Ascending aorta (tissue), 2 donors: ENCODE results near the gene UBE2N. TPM values are rescaled to one million over a fixed set of nuclear protein-coding genes. Genes with fewer than 3 reads are reported as not detected.

Experiments
- DNase-seq, 2 donors: peaks; one replicate each; pipeline ENCODE4 v3.0.0-alpha.2; 2019; ENCODE audit warnings: low spot score in 2 of 2
- H3K27ac ChIP-seq, 2 donors: fragments of 200-600 bp; sonication (generic); one replicate each; pipeline ENCODE4 v1.5.1; 2016 to 2017; ENCODE audit warnings: mild to moderate bottlenecking in 1 of 2
- H3K27me3 ChIP-seq: fragments of 200-600 bp; sonication (generic); one replicate; pipeline ENCODE4 v1.5.1; 2017
- H3K36me3 ChIP-seq, 2 donors: fragments of 200-600 bp; sonication (generic); one replicate each; pipeline ENCODE4 v1.5.1; 2016
- H3K4me1 ChIP-seq, 2 donors: fragments of 200-600 bp; sonication (generic); one replicate each; pipeline ENCODE4 v1.5.1; 2016 to 2017; ENCODE audit warnings: mild to moderate bottlenecking in 1 of 2
- H3K4me3 ChIP-seq, 2 donors: fragments of 200-600 bp; sonication (generic); one replicate each; pipeline ENCODE4 v1.5.1; 2016 to 2017; ENCODE audit warnings: mild to moderate bottlenecking in 1 of 2
- H3K9me3 ChIP-seq, 2 donors: fragments of 200-600 bp; sonication (generic); one replicate each; pipeline ENCODE4 v1.5.1; 2016
- intact Hi-C: fragments of 100-400 bp; cut with DNase I; formaldehyde crosslinking; loops from one replicate; pipeline ENCODE4 v1.15.1; 2023
- total RNA-seq: library from RNA; depleted of rRNA; stranded (reverse); fragments of >200 nt; gene quantifications from one replicate; pipeline ENCODE4 v1.1.0, GENCODE V29; 2016
- TF ChIP-seq, protein P1 (sequence below), 3 experiments: fragments of 200-600 bp in 2 of 3; fragments of 450-650 bp in 1 of 3; sonication (generic) in 2 of 3; IDR thresholded peaks; one replicate each; pipeline ENCODE4 v1.5.1; 2016 to 2019; ENCODE audit warnings: antibody characterized with exemption in 3 of 3, mild to moderate bottlenecking in 1 of 3, moderate library complexity in 1 of 3

Gene UBE2N
- total RNA-seq, 1 donor from 2014 or later: 19.4 TPM

DNA sequence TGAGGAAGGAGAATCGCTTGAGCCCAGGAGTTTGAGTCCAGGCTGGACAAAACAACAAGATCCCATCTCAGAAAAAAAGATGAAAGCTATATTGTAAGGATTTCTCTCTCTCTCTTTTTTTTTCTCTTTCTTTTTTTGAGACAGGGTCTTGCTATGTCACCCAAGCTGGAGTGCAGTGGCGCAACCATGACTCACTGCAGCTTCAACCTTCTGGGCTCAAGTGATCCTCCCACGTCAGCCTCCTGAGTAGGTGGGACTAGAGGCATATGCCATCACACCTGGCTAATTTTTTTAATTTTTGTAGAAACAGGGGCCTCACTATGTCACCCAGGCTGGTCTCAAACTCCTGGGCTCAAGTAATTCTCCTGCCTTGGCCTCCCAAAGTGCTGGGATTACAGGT lies 19.8 kb upstream of the UBE2N start:
- H3K36me3 ChIP-seq: no peaks in the 10 kb centered on the region
- intact Hi-C loops: no loop called here

DNA sequence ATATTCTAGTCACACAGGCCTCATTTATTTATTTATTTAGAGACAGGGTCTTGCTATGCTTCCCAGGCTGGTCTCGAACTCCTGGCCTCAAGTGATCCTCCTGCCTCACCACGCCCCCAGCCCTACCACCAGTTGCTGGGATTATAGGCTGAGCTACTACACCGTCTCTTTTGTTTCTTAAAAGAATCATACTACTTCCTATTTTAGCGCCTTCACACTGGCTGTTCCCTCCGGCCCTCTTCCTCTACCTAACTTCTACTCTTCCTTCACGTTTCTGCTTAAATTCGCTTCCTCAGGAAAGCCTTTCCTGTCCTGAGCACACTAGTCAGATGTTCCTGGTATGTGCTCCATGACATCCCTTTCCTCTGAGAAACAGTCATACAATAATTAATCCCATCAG lies 19.2 kb upstream of the UBE2N start:
- intact Hi-C loops: no loop called here
- no peaks in the 10 kb centered on the region for H3K9me3 ChIP-seq
- H3K4me1 ChIP-seq: no peaks in the 10 kb centered on the region
- H3K27me3 ChIP-seq: no peaks in the 10 kb centered on the region
- H3K27ac ChIP-seq: no peak overlapping the region
- no peak for DNase-seq
- no peaks in the 10 kb centered on the region for H3K36me3 ChIP-seq
- TF ChIP-seq, protein P1, sequence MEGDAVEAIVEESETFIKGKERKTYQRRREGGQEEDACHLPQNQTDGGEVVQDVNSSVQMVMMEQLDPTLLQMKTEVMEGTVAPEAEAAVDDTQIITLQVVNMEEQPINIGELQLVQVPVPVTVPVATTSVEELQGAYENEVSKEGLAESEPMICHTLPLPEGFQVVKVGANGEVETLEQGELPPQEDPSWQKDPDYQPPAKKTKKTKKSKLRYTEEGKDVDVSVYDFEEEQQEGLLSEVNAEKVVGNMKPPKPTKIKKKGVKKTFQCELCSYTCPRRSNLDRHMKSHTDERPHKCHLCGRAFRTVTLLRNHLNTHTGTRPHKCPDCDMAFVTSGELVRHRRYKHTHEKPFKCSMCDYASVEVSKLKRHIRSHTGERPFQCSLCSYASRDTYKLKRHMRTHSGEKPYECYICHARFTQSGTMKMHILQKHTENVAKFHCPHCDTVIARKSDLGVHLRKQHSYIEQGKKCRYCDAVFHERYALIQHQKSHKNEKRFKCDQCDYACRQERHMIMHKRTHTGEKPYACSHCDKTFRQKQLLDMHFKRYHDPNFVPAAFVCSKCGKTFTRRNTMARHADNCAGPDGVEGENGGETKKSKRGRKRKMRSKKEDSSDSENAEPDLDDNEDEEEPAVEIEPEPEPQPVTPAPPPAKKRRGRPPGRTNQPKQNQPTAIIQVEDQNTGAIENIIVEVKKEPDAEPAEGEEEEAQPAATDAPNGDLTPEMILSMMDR (IDR thresholded peaks at IDR 0.05): no peak
- no peak overlapping the region for H3K4me3 ChIP-seq

More for the DNA sequence above, 19.8 kb upstream of the UBE2N start:
- no peaks in the 10 kb centered on the region for H3K9me3 ChIP-seq
- H3K4me3 ChIP-seq: no peak overlapping the region
- no peaks in the 10 kb centered on the region for H3K4me1 ChIP-seq
- DNase-seq: no peak
- no peak overlapping the region for H3K27ac ChIP-seq
- TF ChIP-seq, protein P1 (IDR thresholded peaks at IDR 0.05): no peak
- H3K27me3 ChIP-seq: no peaks in the 10 kb centered on the region

- no peaks in the 10 kb centered on the region for H3K9me3 ChIP-seq
- no peaks in the 10 kb centered on the region for H3K4me1 ChIP-seq
- H3K36me3 ChIP-seq: no peaks in the 10 kb centered on the region
- TF ChIP-seq, protein P1 (IDR thresholded peaks at IDR 0.05): no peak
- H3K4me3 ChIP-seq: no peak overlapping the region
- DNase-seq: no peak
- no peaks in the 10 kb centered on the region for H3K27me3 ChIP-seq
- intact Hi-C loops: no loop called here
- no peak overlapping the region for H3K27ac ChIP-seq
Observed at GRCh38 chr12:93460003-93460402, 18.3 kb upstream of the UBE2N start.

GRCh38 chr12:93459097-93459496 lies 17.4 kb upstream of the UBE2N start:
- Histone ChIP-seq H3K4me1 (no peaks in the 10 kb centered on the region), H3K36me3 (no peaks in the 10 kb centered on the region), H3K27me3 (no peaks in the 10 kb centered on the region), H3K27ac (no peak overlapping the region), H3K9me3 (no peaks in the 10 kb centered on the region), H3K4me3 (no peak overlapping the region)
- TF ChIP-seq, protein P1 (IDR thresholded peaks at IDR 0.05): no peak
- intact Hi-C loops: no loop called here
- no peak for DNase-seq

- DNase-seq: no peak
- TF ChIP-seq, protein P1 (IDR thresholded peaks at IDR 0.05): no peak
- Histone ChIP-seq H3K9me3 (no peaks in the 10 kb centered on the region), H3K4me3 (no peak overlapping the region), H3K4me1 (no peaks in the 10 kb centered on the region), H3K36me3 (no peaks in the 10 kb centered on the region), H3K27ac (no peak overlapping the region), H3K27me3 (no peaks in the 10 kb centered on the region)
- intact Hi-C loops: no loop called here
Observed at GRCh38 chr12:93456077-93456476, 14.3 kb upstream of the UBE2N start.

- H3K9me3 ChIP-seq: no peaks in the 10 kb centered on the region
- no peak overlapping the region for H3K27ac ChIP-seq
- TF ChIP-seq, protein P1 (IDR thresholded peaks at IDR 0.05): no peak
- H3K4me1 ChIP-seq: no peaks in the 10 kb centered on the region
- intact Hi-C loops: no loop called here
- no peaks in the 10 kb centered on the region for H3K36me3 ChIP-seq
- no peak overlapping the region for H3K4me3 ChIP-seq
- DNase-seq: no peak
- H3K27me3 ChIP-seq: no peaks in the 10 kb centered on the region
Observed at GRCh38 chr12:93453633-93454032, 11.9 kb upstream of the UBE2N start.
